Glomerular visceral epithelial cell (primary cell): Measurements from ENCODE around the gene SLC43A2.
"Not testable (repeated sequence)": the region's sequence is repeated elsewhere in the genome, so short reads cannot be mapped to it uniquely, and the experiment has no call there.

Experiments used
- DNase-seq: peaks from one replicate; pipeline ENCODE4 v3.0.0-alpha.2; 2016; ENCODE audit errors: extremely low spot score

Gene SLC43A2

DNA sequence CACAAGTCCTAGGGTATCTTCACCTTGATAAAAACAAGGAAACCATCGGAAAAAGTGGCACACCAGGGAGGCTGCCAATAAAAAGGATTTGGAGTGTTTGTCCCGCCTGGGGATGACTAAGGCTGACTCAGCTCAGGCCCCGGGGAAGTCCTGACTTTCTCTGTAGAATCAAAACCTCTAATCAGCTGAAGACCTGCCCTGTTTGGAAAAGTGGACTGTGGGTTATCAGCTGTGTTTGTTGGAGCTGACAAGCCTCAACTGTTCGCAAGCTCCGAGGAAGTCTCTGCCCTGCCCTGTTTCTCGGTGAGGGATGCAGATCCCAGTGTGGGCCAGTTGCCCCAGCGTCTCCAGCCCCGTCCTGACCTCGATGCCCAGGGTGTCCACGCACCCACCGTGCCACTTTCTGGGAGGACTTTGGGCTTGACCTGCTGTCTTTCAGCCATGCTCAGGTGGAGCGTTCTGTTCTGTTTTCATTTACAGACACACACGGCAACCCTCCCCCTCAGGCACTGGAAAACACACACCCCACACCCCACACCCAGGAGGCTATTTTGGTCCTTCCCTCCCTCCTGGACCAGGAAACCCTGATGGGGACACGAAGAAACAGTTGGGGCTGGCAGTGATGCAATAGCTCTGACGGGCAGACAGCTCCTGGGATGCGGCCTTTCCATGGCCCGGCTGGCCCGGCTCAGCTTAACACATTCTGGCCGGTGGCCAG is 38.4 kb downstream of the SLC43A2 start:
- DNase-seq = peak; percentile 87

DNA sequence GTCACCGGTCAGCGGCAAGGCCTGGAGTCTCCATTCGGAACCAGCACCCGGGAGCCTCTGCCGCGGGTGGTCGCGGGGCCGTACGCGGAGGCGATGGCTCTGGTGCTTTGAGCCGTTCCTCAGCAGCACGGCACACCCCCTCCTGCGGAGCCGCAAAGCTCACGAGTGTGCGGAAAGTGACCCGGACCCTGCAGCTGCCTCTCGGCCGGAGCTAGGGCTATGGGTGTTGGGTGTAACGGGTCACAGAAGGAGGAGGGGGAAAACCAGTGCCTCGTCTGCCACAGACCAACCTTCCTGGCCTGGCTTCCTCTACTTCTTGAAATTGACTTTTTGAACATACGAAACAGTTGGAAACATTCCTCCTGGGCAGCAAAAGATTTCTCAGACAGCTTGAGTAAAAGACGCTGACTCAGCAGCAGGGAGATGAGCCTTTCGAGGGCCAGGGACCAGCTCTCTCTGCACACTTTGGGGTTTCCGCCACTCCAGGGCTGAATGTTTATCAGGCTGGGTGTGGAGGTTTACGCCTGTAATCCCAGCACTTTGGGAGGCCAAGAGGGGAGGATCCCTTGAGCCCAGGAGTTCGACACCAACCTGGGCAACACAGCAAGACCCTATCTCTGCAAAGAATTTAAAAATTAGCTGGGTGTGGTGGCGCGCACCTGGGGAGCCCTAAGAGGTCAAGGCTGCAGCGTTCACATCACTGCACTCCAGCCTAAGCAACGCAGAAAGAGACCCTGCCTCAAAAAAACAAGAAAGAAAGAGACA is 39.6 kb downstream of the SLC43A2 start:
- no peak for DNase-seq

DNA sequence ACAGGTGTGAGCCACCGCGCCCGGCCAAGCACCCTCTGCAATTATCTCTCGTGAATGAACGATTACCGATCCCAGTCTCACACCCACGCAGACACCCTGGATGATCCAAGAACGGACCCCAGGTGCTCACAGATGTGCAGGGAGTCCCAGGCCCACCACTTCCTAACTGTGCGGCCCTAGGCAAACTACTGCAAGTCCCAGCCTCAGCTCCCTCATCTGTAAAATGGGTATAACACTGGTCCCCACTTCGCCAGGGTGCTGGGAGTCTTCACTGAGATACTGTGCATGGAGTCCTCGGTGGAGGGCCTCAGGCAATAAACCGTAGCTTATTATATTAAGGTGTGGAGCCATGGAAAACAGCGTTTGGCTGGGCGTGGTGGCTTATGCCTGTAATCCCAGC is 44.5 kb downstream of the SLC43A2 start:
- no peak for DNase-seq

DNA sequence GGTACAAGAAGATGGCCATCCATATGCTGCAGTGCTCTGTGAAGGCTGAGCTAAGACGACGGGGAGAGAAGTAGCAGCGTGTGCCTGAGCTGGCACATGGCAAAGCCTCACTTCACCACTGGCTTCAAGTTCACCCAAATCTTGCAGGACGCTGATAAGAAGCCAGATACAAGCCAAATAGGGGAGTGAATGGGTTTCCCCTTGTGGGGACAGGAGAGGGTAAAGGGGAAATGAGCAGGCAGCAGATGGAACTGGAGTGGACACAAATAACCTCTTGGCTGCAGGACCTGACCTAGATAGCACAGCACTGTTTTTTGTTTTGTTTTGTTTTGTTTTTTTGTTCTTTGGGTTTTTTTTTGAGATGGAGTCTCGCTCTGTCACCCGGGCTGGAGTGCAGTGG is 45.1 kb downstream of the SLC43A2 start:
- DNase-seq = no peak

DNA sequence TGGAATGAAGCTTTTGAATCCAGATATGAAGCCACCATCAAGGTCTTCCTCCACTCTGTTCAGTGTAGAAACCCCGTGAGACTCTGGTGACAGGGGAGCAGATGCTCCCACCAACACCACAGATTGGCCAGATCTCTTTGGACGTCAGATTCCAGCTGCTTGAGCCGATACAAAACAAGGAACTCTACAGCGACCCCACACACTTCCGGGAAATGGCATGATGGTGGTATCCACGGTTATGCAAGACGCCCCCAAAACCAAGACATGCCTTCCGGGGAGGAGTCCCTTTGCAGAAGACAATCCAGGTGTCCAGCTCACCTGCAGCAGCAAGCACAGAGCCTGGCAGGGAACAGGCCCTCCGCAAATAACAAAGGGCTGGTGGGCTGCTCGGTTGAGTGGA is 46.3 kb downstream of the SLC43A2 start:
- no peak for DNase-seq

DNA sequence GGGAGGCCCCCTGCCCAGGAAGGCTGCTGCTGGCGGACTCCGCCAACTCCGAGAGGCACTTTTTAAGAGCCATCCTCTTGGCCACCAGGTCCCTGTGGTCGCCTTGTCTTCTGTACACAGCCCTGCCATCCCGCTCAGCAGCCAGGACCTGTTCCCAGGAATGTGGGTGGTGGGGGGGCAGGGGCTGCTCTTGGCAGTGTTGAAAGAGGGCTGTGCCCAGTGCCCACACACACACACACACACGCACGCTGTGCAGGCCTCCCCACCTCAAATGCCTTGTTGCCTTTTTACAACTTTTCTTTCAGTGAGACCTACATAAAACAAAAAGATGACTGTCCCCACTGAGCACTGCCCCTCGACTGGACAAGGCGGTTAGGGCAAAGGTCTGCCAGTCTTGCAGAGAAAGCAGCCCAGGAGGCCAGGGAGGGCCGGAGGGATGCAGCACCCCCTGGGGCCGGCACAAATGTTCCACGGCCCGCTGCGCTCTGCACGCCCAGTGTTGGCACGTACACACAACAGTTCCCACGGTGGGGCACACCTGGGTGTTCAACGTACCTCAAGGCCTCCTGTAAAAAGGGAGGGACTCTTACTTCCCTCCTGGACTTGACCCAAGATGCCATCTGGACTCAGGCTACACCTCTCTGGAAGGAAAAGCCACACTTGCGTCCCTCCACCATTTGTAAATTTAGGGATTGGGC is 47.5 kb downstream of the SLC43A2 start:
- no peak for DNase-seq

DNA sequence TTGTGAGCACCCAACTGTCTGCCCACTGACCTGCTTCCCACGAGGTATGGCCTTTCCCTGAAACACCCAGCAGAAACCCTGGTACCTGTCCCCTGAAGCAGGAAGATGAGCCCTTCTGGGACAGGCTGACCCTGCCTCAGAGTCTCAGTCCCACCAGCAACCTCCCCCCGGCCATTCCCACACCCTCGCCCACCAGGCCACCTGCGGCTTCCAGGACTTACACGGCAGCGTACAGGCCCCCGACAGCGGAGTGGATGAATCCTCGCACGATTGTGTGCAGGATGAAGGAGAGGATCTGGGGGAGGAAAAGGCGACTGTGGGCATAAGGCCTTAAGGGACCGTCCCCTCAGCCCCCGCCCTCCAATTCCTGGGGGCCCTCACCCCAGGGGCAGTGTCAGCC is 50.6 kb downstream of the SLC43A2 start:
- no peak for DNase-seq

DNA sequence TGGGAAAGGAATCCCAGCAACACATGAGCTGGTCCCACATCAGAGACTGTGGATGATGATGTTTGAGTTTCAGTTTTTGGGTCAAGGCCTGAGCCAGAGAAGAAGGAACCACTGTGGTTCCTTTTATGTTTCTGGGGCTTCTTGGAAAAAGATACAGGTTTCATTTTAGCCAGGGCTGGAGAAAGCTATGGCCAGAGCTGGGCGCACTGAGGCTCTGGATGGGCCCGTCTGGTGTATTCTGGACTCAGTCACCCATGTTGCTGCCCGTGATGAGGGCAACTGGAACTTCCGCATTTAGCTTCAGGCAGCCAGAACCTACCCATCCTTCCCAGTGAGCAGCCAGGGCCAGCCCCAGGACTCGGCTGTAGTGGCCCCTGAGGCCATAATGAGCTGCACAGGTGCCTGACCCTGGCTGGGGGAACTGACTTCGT is 51.0 kb downstream of the SLC43A2 start:
- DNase-seq = no peak

DNA sequence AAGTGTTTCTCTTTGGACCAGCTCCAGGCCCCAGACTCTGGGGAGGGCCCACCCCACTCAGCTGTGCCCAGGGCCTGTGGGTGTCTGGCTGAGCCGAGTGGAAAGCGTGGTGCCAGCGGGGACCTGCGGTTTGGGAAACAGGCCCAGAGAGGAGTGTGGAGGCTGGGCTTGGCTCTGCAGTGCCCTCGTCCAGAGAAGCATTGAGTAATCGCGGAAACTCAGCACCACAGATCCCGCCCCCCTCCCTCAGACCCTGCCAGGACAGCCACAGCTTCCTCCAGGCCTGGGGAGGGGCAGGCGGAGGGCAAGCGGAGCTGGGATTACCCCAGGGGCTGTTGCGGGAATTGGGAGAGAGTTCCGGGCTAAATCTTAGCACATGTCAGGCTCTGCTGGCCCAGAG is 51.5 kb downstream of the SLC43A2 start:
- peak; percentile 93 for DNase-seq

DNA sequence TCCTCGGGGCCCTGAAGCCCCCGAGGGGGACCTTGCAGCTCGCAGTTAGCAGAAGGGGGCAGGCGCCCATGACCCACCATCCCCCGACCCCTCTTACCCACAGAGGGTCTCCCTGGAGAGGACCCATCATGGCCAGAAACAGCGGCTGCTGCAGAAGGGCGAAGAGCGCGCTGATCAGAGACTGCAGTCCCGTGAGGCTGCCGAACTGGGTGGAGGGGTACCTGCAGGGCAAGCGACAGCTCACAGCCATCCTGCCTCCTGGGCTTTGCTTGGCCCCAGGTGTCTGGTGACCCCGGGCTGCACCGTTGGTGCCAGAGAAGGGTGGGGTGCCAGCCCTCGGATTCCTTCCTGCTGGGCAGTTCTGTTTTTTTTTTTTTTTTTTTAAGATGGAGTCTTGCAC is 52.1 kb downstream of the SLC43A2 start:
- no peak for DNase-seq

DNA sequence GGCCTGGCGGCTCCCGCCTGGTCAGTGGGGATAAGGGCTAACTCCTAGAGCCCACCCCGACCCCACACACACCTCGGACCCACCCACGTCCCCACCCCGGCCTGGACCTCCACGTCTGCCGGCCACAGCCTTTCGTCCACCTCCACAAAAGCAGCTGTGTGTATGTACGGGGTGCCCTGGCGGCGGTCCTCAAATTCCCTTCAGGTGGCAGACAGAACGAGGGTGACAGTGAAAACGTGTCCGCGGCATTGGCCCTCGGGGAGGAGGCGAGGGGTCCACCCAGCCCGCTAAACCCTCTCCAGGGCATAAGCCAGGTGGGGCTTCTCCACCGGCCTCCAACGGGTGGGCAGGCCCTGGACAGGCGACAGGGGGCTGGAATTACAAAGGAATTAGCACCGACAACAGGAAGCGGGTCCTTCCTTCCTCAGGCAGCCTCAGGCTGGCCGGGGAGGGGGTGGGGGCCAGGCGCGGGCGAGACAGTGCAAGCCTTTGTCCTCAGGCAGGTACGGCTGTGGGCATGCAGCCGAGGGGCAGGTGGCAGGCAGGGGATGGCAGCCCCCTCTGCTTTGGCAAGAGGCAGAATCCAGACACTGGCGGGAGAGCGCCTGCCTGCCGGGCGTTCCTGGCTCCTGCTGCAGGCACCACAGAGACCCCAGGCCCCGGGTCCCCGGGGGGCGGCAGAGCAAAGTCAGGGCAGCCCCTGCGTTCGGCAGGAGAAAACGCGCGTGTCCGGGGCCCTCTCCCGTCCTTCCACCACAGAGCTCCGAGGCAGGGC is 53.8 kb downstream of the SLC43A2 start:
- no peak for DNase-seq

DNA sequence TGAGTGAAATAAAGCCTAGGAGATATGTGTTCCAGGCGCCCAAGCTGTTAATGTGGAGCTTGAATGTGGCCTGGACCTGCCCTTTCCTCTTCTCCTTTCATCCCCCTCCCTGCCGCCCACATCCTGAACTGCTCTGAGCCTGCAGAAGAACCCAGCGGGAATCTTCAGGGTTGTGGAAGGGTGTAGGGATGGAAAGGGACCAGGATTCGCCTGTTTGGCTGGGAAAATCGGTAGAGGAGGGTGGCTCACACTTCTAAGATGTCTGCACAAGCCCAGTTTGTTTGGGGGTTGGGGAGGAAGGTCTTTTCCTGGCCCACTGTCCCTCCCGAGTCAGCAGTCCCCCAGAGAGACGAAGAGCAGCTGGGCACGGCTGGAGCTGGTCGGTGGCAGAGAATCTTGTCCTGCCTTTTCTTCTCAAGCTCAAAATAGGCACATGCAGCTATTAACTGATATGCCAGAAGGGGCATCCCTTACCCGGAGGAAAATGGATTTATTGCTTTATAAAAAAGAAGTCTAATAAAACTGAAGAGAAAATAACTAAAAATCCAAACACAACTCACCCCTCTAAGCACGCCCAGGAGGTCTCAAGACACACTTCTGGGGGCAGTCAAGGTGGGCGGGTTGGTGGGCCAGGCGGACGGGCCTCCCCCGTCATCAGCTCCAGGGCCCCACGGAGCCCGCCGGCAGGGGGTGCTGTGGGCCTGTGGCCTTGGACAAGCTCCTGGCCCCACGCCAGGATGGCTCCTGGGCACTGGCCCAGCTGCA is 54.5 kb downstream of the SLC43A2 start:
- DNase-seq = peak; percentile 86

DNA sequence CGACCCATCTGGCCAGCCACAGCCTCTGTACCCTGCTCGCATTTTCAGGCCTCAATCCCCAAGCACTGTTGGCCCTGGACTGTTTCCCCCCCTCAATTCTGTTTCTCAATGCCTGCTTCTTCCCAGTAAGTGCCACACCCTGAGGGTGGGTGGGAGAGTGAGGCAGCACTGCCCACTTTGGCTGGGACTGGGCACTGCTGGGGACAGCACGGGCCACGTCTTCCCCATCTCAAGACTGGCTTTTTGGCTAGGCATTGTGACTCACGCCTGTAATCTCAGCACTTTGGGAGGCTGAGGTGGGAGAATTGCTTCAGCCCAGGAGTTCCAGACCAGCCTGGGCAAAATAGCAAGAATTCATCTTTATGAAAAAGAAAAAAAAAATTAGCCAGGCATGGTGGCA is 56.0 kb downstream of the SLC43A2 start:
- not testable (repeated sequence) for DNase-seq

DNA sequence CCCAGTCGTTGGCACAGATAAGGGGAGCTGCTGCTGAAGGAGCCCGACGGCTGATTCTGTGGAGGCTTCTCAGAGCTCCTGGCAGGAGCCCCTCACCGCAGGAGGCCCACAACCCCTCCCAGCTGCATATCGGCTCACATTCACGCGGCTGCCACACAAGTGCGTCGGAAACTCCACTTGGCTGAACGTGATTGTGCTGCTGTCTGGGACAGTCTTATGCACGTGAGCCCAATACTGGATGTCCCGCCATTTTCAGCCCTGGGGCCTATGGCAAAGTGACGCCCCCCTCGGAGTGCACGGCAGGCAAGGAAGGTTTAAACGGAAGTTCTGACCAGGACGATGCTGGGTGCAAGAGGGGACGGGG is 57.3 kb downstream of the SLC43A2 start:
- DNase-seq = no peak

DNA sequence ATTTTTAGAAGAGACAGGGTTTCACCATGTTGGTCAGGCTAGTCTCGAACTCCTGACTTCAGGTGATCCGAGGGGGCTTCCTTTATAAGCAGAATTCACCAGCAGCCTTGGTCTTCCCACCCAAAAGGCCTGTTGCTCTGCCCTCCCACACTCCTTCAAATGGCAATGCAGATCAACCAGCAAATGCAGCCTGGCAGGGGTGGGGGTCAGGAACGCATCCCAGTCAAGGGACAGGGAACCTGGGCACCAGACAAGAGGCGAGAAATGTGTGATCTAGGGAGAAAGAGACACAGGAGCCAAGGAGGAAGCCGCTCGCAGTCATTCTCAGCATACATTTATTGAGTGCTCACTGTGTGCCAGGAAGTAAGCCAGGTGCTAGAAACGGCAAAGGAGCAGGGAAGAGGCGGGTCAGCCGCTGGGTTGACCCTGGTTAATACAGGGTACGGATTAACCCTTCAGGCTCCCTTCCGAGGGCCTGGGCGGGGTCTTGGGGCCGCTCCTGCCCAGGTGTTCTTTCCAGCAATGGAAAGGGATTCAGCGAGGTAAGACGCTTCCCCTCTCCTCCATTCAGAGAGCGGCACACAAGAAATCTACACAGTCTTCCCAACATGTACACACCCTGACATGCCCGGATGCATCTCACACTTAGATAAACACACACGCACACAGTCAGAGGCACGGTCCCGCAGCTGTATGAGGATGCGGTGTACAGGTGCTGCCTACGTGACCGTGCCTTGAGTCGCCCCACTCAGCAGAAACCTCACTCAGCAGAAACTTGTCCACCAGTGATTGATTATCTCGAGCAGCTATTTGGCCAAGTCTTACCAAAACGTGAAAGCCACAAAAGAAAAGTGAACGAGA is 59.5 kb downstream of the SLC43A2 start:
- DNase-seq = no peak

DNA sequence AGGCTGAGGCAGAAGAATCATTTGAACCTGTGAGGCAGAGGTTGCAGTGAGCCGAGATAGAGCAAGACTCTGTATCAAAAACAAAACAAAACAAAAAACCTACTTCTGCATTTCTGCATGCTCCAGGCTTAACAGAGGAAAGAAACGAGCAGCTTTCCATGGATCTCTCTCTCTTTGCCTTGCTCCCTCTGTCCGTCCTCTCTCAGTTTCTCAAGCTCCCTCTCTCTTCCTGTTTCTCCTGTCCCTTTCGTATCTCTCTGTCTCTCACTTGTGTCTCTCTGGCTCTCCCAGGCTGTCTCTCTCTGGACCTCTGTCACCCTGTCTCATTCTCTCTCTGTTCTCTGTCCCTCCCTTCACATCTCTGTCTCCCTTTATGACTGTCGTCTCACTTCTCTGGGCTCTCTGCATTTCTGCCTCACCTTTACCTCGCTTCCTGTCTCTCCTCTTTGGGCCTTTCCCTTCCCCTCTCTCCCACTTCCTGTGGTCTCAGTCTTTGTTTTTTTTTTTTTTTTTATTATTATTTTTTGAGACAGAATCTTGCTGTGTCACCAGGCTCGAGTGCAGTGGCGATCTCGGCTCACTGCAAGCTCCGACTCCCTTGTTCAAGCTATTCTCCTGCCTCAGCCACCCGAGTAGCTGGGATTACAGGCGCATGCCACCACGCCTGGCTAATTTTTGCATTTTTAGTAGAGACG is 62.0 kb downstream of the SLC43A2 start:
- DNase-seq = no peak

DNA sequence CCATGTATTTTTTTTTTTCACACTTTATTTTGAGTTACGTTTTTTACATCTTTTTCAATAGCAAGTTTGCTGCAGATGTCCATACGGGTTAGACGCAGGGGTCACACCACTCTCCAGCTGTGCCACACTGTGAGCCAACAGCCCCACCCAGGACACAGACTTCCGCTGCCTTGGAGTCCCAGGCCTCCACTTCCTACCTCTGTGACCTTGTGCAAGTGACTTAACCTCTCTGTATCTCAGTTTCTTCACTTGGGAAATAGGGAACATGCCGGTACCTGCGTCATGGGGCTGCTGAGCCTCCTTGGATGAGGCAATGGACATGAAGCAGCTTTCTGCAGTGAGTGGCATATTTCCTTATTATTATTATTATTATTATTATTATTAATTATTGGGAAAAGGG is 62.8 kb downstream of the SLC43A2 start:
- no peak for DNase-seq

DNA sequence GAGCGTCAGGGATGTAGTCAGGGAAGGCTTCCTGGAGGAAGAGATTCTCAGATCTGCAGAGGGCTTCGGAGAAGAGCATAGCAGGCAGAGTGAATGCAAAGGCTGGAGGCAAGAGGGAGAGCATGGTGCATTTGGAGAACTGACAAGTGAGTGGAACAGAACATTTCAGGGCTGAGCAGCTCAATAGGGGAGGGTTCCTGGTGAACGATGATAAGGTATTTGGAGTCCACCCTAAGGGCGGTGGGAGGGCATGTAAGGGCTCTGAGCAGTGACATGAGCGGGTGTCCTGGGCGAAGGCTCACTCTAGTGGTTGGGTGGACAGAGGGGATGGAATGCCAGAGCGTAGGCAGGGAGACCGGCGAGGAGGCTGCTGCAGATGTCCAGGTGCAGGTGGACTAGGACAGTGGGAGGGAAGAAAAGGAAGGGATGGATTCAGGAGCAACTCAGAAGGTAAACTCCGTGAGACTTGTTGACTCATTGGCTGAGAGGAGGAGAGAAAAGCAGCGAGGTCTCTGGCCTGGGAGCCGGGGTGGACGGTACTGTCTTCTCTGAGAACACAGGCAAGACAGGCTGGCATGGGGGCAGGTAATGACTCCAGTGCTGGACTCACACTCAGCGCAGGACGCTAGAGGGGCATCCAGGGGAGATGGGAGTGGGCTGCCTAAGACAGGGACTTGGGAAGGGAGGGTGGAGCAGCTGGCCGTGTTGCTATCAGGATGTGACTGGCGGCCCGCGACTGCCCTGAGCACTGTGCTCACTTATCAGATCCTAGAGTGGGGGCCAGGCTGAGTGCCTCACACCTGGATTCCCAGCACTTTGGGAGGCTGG is 64.6 kb downstream of the SLC43A2 start:
- no peak for DNase-seq

DNA sequence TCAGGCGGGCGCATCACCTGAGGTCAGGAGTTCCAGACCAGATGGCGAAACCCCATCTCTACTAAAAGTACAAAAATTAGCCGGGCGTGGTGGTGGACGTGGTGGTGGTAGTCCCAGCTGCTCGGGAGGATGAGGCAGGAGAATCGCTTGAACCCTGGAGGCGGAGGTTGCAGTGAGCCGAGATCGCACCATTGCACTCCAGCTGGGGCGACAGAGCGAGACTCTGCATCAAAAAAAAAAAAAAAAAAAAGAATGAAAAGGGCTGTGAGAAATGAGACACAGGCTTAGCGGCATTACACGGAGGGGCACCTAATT is 65.2 kb downstream of the SLC43A2 start:
- not testable (repeated sequence) for DNase-seq
